Fibroblast of lung (primary cell): ENCODE data around the gene TKT. TPM values are rescaled to one million over a fixed set of nuclear protein-coding genes. Genes with fewer than 3 reads are reported as not detected.

ENCODE experiments used
- DNase-seq, 2 donors: peaks; one replicate each; pipeline versions ENCODE4 v3.0.0 to v3.0.0-alpha.2; 2010; ENCODE audit warnings: low read depth in 2 of 2
- H2AFZ ChIP-seq: 2 replicates; pipeline ENCODE4 v1.5.1; 2012; ENCODE audit warnings: low read length, control low read depth, inconsistent platforms
- H3K27ac ChIP-seq: 2 replicates; pipeline ENCODE4 v1.5.1; 2011; ENCODE audit warnings: low read length, control low read depth; ENCODE audit not compliant: insufficient read depth
- H3K27me3 ChIP-seq: 2 replicates; pipeline ENCODE4 v1.5.1; 2011; ENCODE audit warnings: mild to moderate bottlenecking, low read length; ENCODE audit not compliant: control insufficient read depth, insufficient read depth
- H3K36me3 ChIP-seq: 2 replicates; pipeline ENCODE4 v1.5.1; 2011; ENCODE audit warnings: low read length; ENCODE audit not compliant: control insufficient read depth, insufficient read depth
- H3K4me1 ChIP-seq: 2 replicates; pipeline ENCODE4 v1.5.1; 2011; ENCODE audit warnings: low read length; ENCODE audit not compliant: control insufficient read depth, insufficient read depth; ENCODE audit errors: extremely low read depth
- H3K4me2 ChIP-seq: 2 replicates; pipeline ENCODE4 v1.5.1; 2011; ENCODE audit warnings: low read length, control low read depth; ENCODE audit not compliant: insufficient read depth; ENCODE audit errors: extremely low read depth
- H3K4me3 ChIP-seq, 4 experiments: fragments of 200-600 bp in 1 of 4; sonication (generic) in 1 of 4; replicated peaks in 1 of 4; 2 replicates each; pipeline ENCODE4 v1.5.1; 2011 to 2016; ENCODE audit warnings: low read length in 4 of 4, low read depth in 3 of 4, mild to moderate bottlenecking in 3 of 4, control low read depth in 2 of 4, inconsistent platforms in 1 of 4, mixed read lengths in 1 of 4; ENCODE audit not compliant: insufficient read depth in 1 of 4; ENCODE audit errors: control extremely low read depth in 1 of 4
- H3K79me2 ChIP-seq: 2 replicates; pipeline ENCODE4 v1.5.1; 2012; ENCODE audit warnings: mild to moderate bottlenecking, low read length, inconsistent platforms; ENCODE audit not compliant: control insufficient read depth, insufficient read depth
- H3K9ac ChIP-seq: 2 replicates; pipeline ENCODE4 v1.5.1; 2011; ENCODE audit warnings: mild to moderate bottlenecking, low read length, control low read depth; ENCODE audit not compliant: insufficient read depth
- H3K9me3 ChIP-seq: 2 replicates; pipeline ENCODE4 v1.5.1; 2012; ENCODE audit warnings: low read depth, low read length; ENCODE audit not compliant: control insufficient read depth, insufficient read depth
- H4K20me1 ChIP-seq: 2 replicates; pipeline ENCODE4 v1.5.1; 2011; ENCODE audit warnings: low read length; ENCODE audit not compliant: control insufficient read depth, insufficient read depth; ENCODE audit errors: extremely low read depth
- CTCF ChIP-seq, 2 donors: IDR thresholded peaks in 1 of 2; conservative IDR thresholded peaks in 1 of 2; 1 replicate in 1 of 2; 2 replicates in 1 of 2; pipeline ENCODE4 v1.5.1; 2011 to 2012; ENCODE audit warnings: low read length in 2 of 2, control low read depth in 1 of 2, inconsistent platforms in 1 of 2, low read depth in 1 of 2, mild to moderate bottlenecking in 1 of 2
- EZH2 ChIP-seq: IDR thresholded peaks from 2 replicates; pipeline ENCODE4 v1.5.1; 2012; ENCODE audit warnings: low read length, control low read depth, mild to moderate bottlenecking; ENCODE audit errors: missing control alignments
- polyA plus RNA-seq, 2 donors: library from polyadenylated mRNA; depleted of rRNA in 1 of 2; stranded (reverse) in 1 of 2; unstranded in 1 of 2; fragments of >200 nt; gene quantifications; 2 replicates each; pipeline ENCODE4 v1.2.1, GENCODE V29; 2011 to 2012; ENCODE audit warnings: missing spikeins in 1 of 2
- total RNA-seq: library from RNA; depleted of rRNA; stranded (reverse); fragments of >200 nt; gene quantifications from 2 replicates; pipeline ENCODE4 v1.2.1, GENCODE V29; 2014

The TKT gene
- total and polyA plus RNA-seq, 2 donors (not counting 1 experiment from before 2014, with no cell fraction given): 163 to 810 TPM

GRCh38 chr3:53175613-53176540, 79.9 kb downstream of the TKT start:
- H2AFZ ChIP-seq: no peak overlapping the region
- H3K27ac ChIP-seq: no peak overlapping the region
- no peaks in the 10 kb centered on the region for H3K79me2 ChIP-seq

More at GRCh38 chr3:53175613-53176540, 79.9 kb downstream of the TKT start:
- no peak for TF ChIP-seq CTCF (conservative IDR thresholded peaks at IDR 0.05 in 1 of 2, IDR thresholded peaks at IDR 0.05 in 1 of 2; ENCODE audit: low read depth in 1 of 2, low read length in 2 of 2)
- TF ChIP-seq EZH2: no peak
- H3K27me3 ChIP-seq: no peaks in the 10 kb centered on the region
- H3K4me3 ChIP-seq: no peak overlapping the region
- no peak for DNase-seq
- H3K9me3 ChIP-seq: no peaks in the 10 kb centered on the region
- H4K20me1 ChIP-seq: no peaks in the 10 kb centered on the region
- H3K36me3 ChIP-seq: peaks cover 9% of the 10 kb centered on the region
- no peak overlapping the region for H3K4me2 ChIP-seq
- H3K4me1 ChIP-seq: peaks cover 5% of the 10 kb centered on the region
- no peak overlapping the region for H3K9ac ChIP-seq

Other genes starting within 250 kb of the TKT start
- gene SFMBT1, start 209.9 kb downstream of the TKT start, total RNA-seq: 5.6 and 5.9 TPM in 2 replicates
- gene SFMBT1, start 209.9 kb downstream of the TKT start, polyA plus RNA-seq: 3.4 and 3.7 TPM in 2 replicates
- gene RFT1, start 125.6 kb downstream of the TKT start, total RNA-seq: 9.0 and 9.7 TPM in 2 replicates
- gene RFT1, start 125.6 kb downstream of the TKT start, polyA plus RNA-seq: 20.5 and 25.2 TPM in 2 replicates
- gene PRKCD, start 94.8 kb downstream of the TKT start, total RNA-seq: 1.0 and 3.8 TPM in 2 replicates
- gene PRKCD, start 94.8 kb downstream of the TKT start, polyA plus RNA-seq: 21.2 and 23.2 TPM in 2 replicates
- gene DCP1A, start 91.5 kb upstream of the TKT start, total RNA-seq: 9.8 and 17.2 TPM in 2 replicates
- gene DCP1A, start 91.5 kb upstream of the TKT start, polyA plus RNA-seq: 21.8 and 24.2 TPM in 2 replicates
- gene CACNA1D, start 238.6 kb upstream of the TKT start, total RNA-seq: 0.17 and 0.77 TPM in 2 replicates
- gene CACNA1D, start 238.6 kb upstream of the TKT start, polyA plus RNA-seq: 0.33 and 0.37 TPM in 2 replicates